Panc1 (cell line): ENCODE data around the gene LSM2. TPM values are rescaled to one million over a fixed set of nuclear protein-coding genes. Genes with fewer than 3 reads are reported as not detected.
A peak's percentile ranks its signal among the peaks of the same experiment; 100 is the strongest.
"Not testable (repeated sequence)": the region's sequence is repeated elsewhere in the genome, so short reads cannot be mapped to it uniquely, and the experiment has no call there.

Experiments
- ATAC-seq: fragments of 200-7000 bp; cut with Tn5 transposase; 2 replicates; pipeline ENCODE4 v1.9.1; 2020; ENCODE audit warnings: mild to moderate bottlenecking, moderate library complexity
- BruUV-seq: library from RNA; stranded (reverse); fragments of 400-500 nt; replicated peaks from 2 replicates; lab custom pipeline; 2021; lab: Mats Ljungman, UMichigan
- CTCF ChIA-PET: fragments of 300-600 bp; sonication (Branson Sonifier 250); formaldehyde crosslinking; loops from one replicate; lab custom pipeline; 2022; ENCODE audit warnings: antibody characterized with exemption; lab: Charles Lee
- POLR2A ChIA-PET: fragments of 300-600 bp; sonication (Branson Sonifier 250); formaldehyde crosslinking; loops from one replicate; lab custom pipeline; 2022; ENCODE audit warnings: antibody characterized with exemption; lab: Charles Lee
- DNase-seq: peaks from one replicate; pipeline ENCODE4 v3.0.0-alpha.2; 2010; ENCODE audit warnings: low read depth, low spot score
- H3K27ac ChIP-seq: 2 replicates; pipeline ENCODE4 v1.5.1; 2011; ENCODE audit warnings: mild to moderate bottlenecking, low read length, inconsistent platforms
- H3K27me3 ChIP-seq: fragments of 200-500 bp; sonication (Bioruptor generic); 2 replicates; pipeline ENCODE4 v1.6.0; 2014; ENCODE audit warnings: low read length, inconsistent platforms; ENCODE audit not compliant: control insufficient read depth, insufficient read depth
- H3K36me3 ChIP-seq: fragments of 200-500 bp; sonication (Bioruptor generic); 2 replicates; pipeline ENCODE4 v1.5.1; 2014; ENCODE audit warnings: inconsistent platforms, mild to moderate bottlenecking, low read length, moderate library complexity; ENCODE audit not compliant: control insufficient read depth, insufficient read depth
- H3K4me1 ChIP-seq: 2 replicates; pipeline ENCODE4 v1.5.1; 2011; ENCODE audit warnings: inconsistent platforms, mild to moderate bottlenecking, low read length, moderate library complexity; ENCODE audit not compliant: control insufficient read depth, insufficient read depth
- H3K4me3 ChIP-seq, 2 experiments: 2 replicates each; pipeline ENCODE4 v1.5.1; 2011 to 2012; ENCODE audit warnings: low read depth in 2 of 2, low read length in 2 of 2, mild to moderate bottlenecking in 2 of 2, inconsistent platforms in 1 of 2, moderate library complexity in 1 of 2
- H3K9me3 ChIP-seq: fragments of 200-500 bp; sonication (Bioruptor generic); 2 replicates; pipeline ENCODE4 v1.5.1; 2014; ENCODE audit warnings: low read depth, mild to moderate bottlenecking, inconsistent platforms, low read length, moderate library complexity; ENCODE audit not compliant: control insufficient read depth, insufficient read depth
- CTCF ChIP-seq: fragments of 450-650 bp; IDR thresholded peaks from 2 replicates; pipeline ENCODE4 v1.5.1; 2017; ENCODE audit warnings: mild to moderate bottlenecking
- POLR2AphosphoS5 ChIP-seq: IDR thresholded peaks from 2 replicates; pipeline ENCODE4 v1.6.1; 2012; ENCODE audit warnings: mild to moderate bottlenecking, low read depth, low read length, moderate library complexity
- REST ChIP-seq, 2 experiments: IDR thresholded peaks; 2 replicates each; pipeline ENCODE4 v1.6.1; 2011 to 2012; ENCODE audit warnings: low read depth in 2 of 2, control low read depth in 1 of 2, low read length in 1 of 2, mild to moderate bottlenecking in 1 of 2, moderate library complexity in 1 of 2; ENCODE audit not compliant: insufficient read depth in 1 of 2
- SIN3A ChIP-seq: IDR thresholded peaks from 2 replicates; pipeline ENCODE4 v1.6.1; 2012; ENCODE audit warnings: low read depth, mild to moderate bottlenecking, low read length, moderate library complexity, borderline replicate concordance; ENCODE audit not compliant: insufficient read depth
- TCF7L2 ChIP-seq: IDR thresholded peaks from 2 replicates; pipeline ENCODE4 v1.6.1; 2011; ENCODE audit warnings: mild to moderate bottlenecking, low read depth, low read length, inconsistent platforms
- in situ Hi-C: cut with HindIII; loops from 2 replicates; pipeline ENCODE4 v1.10.0; 2016; ENCODE audit warnings: low sequenced_read_pairs, low pct_unique_long_range_greater_than_20kb
- intact Hi-C: fragments of 100-400 bp; cut with micrococcal nuclease; formaldehyde crosslinking; loops from one replicate; pipeline ENCODE4 v1.10.0; 2022; ENCODE audit not compliant: unreplicated experiment
- total RNA-seq: library from RNA; stranded (reverse); gene quantifications from one replicate; pipeline ENCODE4 v1.2.1, GENCODE V29; 2021; ENCODE audit not compliant: unreplicated experiment

The LSM2 gene
- total RNA-seq, 1 experiment from 2014 or later: 89.7 TPM

GRCh38 chr6:31838968-31839367 is 32.2 kb upstream of the LSM2 start:
- no TSS peak for BruUV-seq
- no peaks in the 10 kb centered on the region for H3K9me3 ChIP-seq
- H3K4me1 ChIP-seq: peaks cover 27% of the 10 kb centered on the region
- H3K27me3 ChIP-seq: no peaks in the 10 kb centered on the region
- ChIA-PET CTCF (interaction anchor here (0.6 kb wide), 1 partner anchor 25 kb away, joined by 4 read pairs; no protein-coding TSS in a partner anchor), POLR2A (no interaction called here)
- DNase-seq (no peak), ATAC-seq (no peak)
- intact Hi-C loops (loop anchor here (10.0 kb wide), 1 partner anchor 104 kb away; the partner anchor contains the start of gene CLIC1), in situ Hi-C loops (no loop called here)
- H3K36me3 ChIP-seq: peaks cover 21% of the 10 kb centered on the region
- peak; percentile 15; the same call in 1 of the 2 replicates for TF ChIP-seq POLR2AphosphoS5
- no peak for TF ChIP-seq CTCF
- no peak for TF ChIP-seq REST (IDR thresholded peaks at IDR 0.05; ENCODE audit: insufficient read depth in 1 of 2, low read depth in 2 of 2, low read length in 1 of 2)
- TF ChIP-seq SIN3A: no peak
- peak overlapping the region; percentile 77 to 95; a peak in 3 of 4 replicates for H3K4me3 ChIP-seq
- H3K27ac ChIP-seq: no peak overlapping the region

GRCh38 chr6:31838114-31838553 is 31.4 kb upstream of the LSM2 start:
- H3K9me3 ChIP-seq, ATAC-seq, H3K27ac ChIP-seq, BruUV-seq, H3K27me3 ChIP-seq, POLR2A ChIA-PET, in situ Hi-C loops, DNase-seq: not testable (repeated sequence)
- intact Hi-C loops: loop anchor here (10.0 kb wide), 1 partner anchor 103 kb away; the partner anchor contains the start of gene CLIC1
- Histone ChIP-seq H3K4me1 (peaks cover 27% of the 10 kb centered on the region), H3K36me3 (peaks cover 21% of the 10 kb centered on the region), H3K4me3 (peak overlapping the region; percentile 77 to 95)
- CTCF ChIA-PET: interaction anchor here (0.9 kb wide), 1 partner anchor 31 kb away, joined by 3 read pairs; the partner anchor contains the start of gene LSM2

GRCh38 chr6:31837369-31838113 is 30.8 kb upstream of the LSM2 start:
- DNase-seq (no peak), ATAC-seq (no peak)
- TF ChIP-seq CTCF (no peak), TCF7L2 (no peak), POLR2AphosphoS5 (no peak), REST (IDR thresholded peaks at IDR 0.05; ENCODE audit: insufficient read depth in 1 of 2, low read depth in 2 of 2, low read length in 1 of 2) (no peak), SIN3A (no peak)
- intact Hi-C loops (loop anchor here (10.0 kb wide), 1 partner anchor 103 kb away; the partner anchor contains the start of gene CLIC1), in situ Hi-C loops (no loop called here)
- no peaks in the 10 kb centered on the region for H3K9me3 ChIP-seq
- BruUV-seq: no TSS peak
- ChIA-PET POLR2A (no interaction called here), CTCF (interaction anchor here (0.9 kb wide), 1 partner anchor 31 kb away, joined by 3 read pairs; the partner anchor contains the start of gene LSM2)
- H3K4me1 ChIP-seq: peaks cover 31% of the 10 kb centered on the region
- peak overlapping the region; percentile 77 to 95 for H3K4me3 ChIP-seq
- peak overlapping the region; percentile 95 for H3K27ac ChIP-seq
- no peaks in the 10 kb centered on the region for H3K27me3 ChIP-seq
- H3K36me3 ChIP-seq: peaks cover 21% of the 10 kb centered on the region
